Measurements from ENCODE around the gene EIF3A. TPM values are rescaled to one million over a fixed set of nuclear protein-coding genes. Genes with fewer than 3 reads are reported as not detected.

Gene EIF3A
- total and polyA plus RNA-seq, 3 experiments from 2014 or later, result 75.3 to 195 (median 181) TPM

GRCh38 chr10:119045561-119045960 lies 35.1 kb downstream of the EIF3A start:
- H3K27me3 ChIP-seq (ENCODE audit: insufficient read depth, low read length, poor library complexity, severe bottlenecking), result no peaks in the 10 kb centered on the region
- DNase-seq, result no peak
- no peaks in the 10 kb centered on the region for H3K9me3 Mint-ChIP-seq
- H3K4me1 ChIP-seq (ENCODE audit: insufficient read depth, low read length), result no peaks in the 10 kb centered on the region
- no peaks in the 10 kb centered on the region for H3K9me3 ChIP-seq (ENCODE audit: low read length)
- H3K4me3 ChIP-seq (ENCODE audit: low read length), result no peak overlapping the region
- H3K27me3 Mint-ChIP-seq, result no peaks in the 10 kb centered on the region
- H3K4me1 Mint-ChIP-seq, result peaks cover 25 to 49% (median 39%) of the 10 kb centered on the region in 3 donors
- H3K4me3 Mint-ChIP-seq, result no peak overlapping the region
- H3K27ac Mint-ChIP-seq, result no peak overlapping the region
- CTCF ChIA-PET, result no interaction called here
- POLR2A ChIA-PET, result interaction anchor here (0.7 kb wide), 1 partner anchor 1726 kb away, joined by 4 read pairs; no protein-coding TSS in a partner anchor
- H3K27ac ChIP-seq (ENCODE audit: low read depth, low read length), result no peak overlapping the region
- peaks cover 74% of the 10 kb centered on the region for H3K36me3 ChIP-seq (ENCODE audit: insufficient read depth, low read length)
- H3K36me3 Mint-ChIP-seq, result peaks cover 21 to 94% (median 38%) of the 10 kb centered on the region in 3 donors

- Histone ChIP-seq H3K27ac (ENCODE audit: low read depth, low read length) (no peak overlapping the region), H3K27me3 (ENCODE audit: insufficient read depth, low read length, poor library complexity, severe bottlenecking) (no peaks in the 10 kb centered on the region), H3K36me3 (ENCODE audit: insufficient read depth, low read length) (peaks cover 77% of the 10 kb centered on the region), H3K9me3 (ENCODE audit: low read length) (no peaks in the 10 kb centered on the region), H3K4me1 (ENCODE audit: insufficient read depth, low read length) (no peaks in the 10 kb centered on the region), H3K4me3 (ENCODE audit: low read length) (no peak overlapping the region)
- H3K4me3 Mint-ChIP-seq, result peak overlapping the region in 1 of 7 donors; percentile 3
- no peak for DNase-seq
- H3K9me3 Mint-ChIP-seq, result no peaks in the 10 kb centered on the region
- POLR2A ChIA-PET, result no interaction called here
- CTCF ChIA-PET, result no interaction called here
- peaks cover 19 to 39% (median 34%) of the 10 kb centered on the region in 3 donors for H3K4me1 Mint-ChIP-seq
- no peaks in the 10 kb centered on the region for H3K27me3 Mint-ChIP-seq
- peak overlapping the region in 2 of 8 donors; percentile 37 to 83 for H3K27ac Mint-ChIP-seq
- peaks cover 13 to 93% (median 39%) of the 10 kb centered on the region in 3 donors for H3K36me3 Mint-ChIP-seq
These were observed 38.4 kb downstream of the EIF3A start for GRCh38 chr10:119042169-119042568.

GRCh38 chr10:119041326-119041725 lies 39.3 kb downstream of the EIF3A start:
- Histone ChIP-seq H3K27ac (ENCODE audit: low read depth, low read length) (no peak overlapping the region), H3K27me3 (ENCODE audit: insufficient read depth, low read length, poor library complexity, severe bottlenecking) (no peaks in the 10 kb centered on the region), H3K36me3 (ENCODE audit: insufficient read depth, low read length) (peaks cover 78% of the 10 kb centered on the region), H3K4me3 (ENCODE audit: low read length) (no peak overlapping the region), H3K9me3 (ENCODE audit: low read length) (no peaks in the 10 kb centered on the region), H3K4me1 (ENCODE audit: insufficient read depth, low read length) (no peaks in the 10 kb centered on the region)
- H3K36me3 Mint-ChIP-seq, result peaks cover 18 to 91% (median 38%) of the 10 kb centered on the region in 3 donors
- H3K9me3 Mint-ChIP-seq, result no peaks in the 10 kb centered on the region
- H3K4me3 Mint-ChIP-seq, result no peak overlapping the region
- H3K27me3 Mint-ChIP-seq, result no peaks in the 10 kb centered on the region
- ChIA-PET POLR2A (interaction anchor here (0.7 kb wide), 1 partner anchor 13 kb away, joined by 5 read pairs; no protein-coding TSS in a partner anchor), CTCF (no interaction called here)
- peaks cover 17 to 35% (median 32%) of the 10 kb centered on the region in 3 donors for H3K4me1 Mint-ChIP-seq
- DNase-seq, result no peak
- no peak overlapping the region for H3K27ac Mint-ChIP-seq

GRCh38 chr10:119039161-119039560 lies 41.5 kb downstream of the EIF3A start:
- no peaks in the 10 kb centered on the region for H3K4me1 ChIP-seq (ENCODE audit: insufficient read depth, low read length)
- no peaks in the 10 kb centered on the region for H3K27me3 Mint-ChIP-seq
- peaks cover 69% of the 10 kb centered on the region for H3K36me3 ChIP-seq (ENCODE audit: insufficient read depth, low read length)
- H3K27me3 ChIP-seq (ENCODE audit: insufficient read depth, low read length, poor library complexity, severe bottlenecking), result no peaks in the 10 kb centered on the region
- H3K4me3 ChIP-seq (ENCODE audit: low read length), result no peak overlapping the region
- ChIA-PET CTCF (no interaction called here), POLR2A (no interaction called here)
- peaks cover 18 to 87% (median 35%) of the 10 kb centered on the region in 3 donors for H3K36me3 Mint-ChIP-seq
- DNase-seq, result no peak
- no peak overlapping the region for H3K4me3 Mint-ChIP-seq
- no peak overlapping the region for H3K27ac ChIP-seq (ENCODE audit: low read depth, low read length)
- no peaks in the 10 kb centered on the region for H3K9me3 ChIP-seq (ENCODE audit: low read length)
- no peaks in the 10 kb centered on the region for H3K9me3 Mint-ChIP-seq
- H3K4me1 Mint-ChIP-seq, result peaks cover 13 to 25% (median 23%) of the 10 kb centered on the region in 3 donors
- H3K27ac Mint-ChIP-seq, result no peak overlapping the region

GRCh38 chr10:119031496-119032059 lies 49.0 kb downstream of the EIF3A start:
- H3K9me3 ChIP-seq (ENCODE audit: low read length), result no peaks in the 10 kb centered on the region
- H3K4me3 Mint-ChIP-seq, result peak overlapping the region in 5 of 7 donors; percentile 75 to 87 (median 82)
- DNase-seq, result no peak
- no peak overlapping the region for H3K27ac Mint-ChIP-seq
- no peaks in the 10 kb centered on the region for H3K9me3 Mint-ChIP-seq
- ChIA-PET CTCF (interaction anchor here (1.2 kb wide), 1 partner anchor 413 kb away, joined by 3 read pairs; no protein-coding TSS in a partner anchor), POLR2A (no interaction called here)
- peaks cover 9% of the 10 kb centered on the region for H3K36me3 ChIP-seq (ENCODE audit: insufficient read depth, low read length)
- H3K4me3 ChIP-seq (ENCODE audit: low read length), result no peak overlapping the region
- H3K27ac ChIP-seq (ENCODE audit: low read depth, low read length), result no peak overlapping the region
- H3K4me1 Mint-ChIP-seq, result peaks cover 8 to 18% (median 10%) of the 10 kb centered on the region in 3 donors
- H3K27me3 Mint-ChIP-seq, result no peaks in the 10 kb centered on the region
- peaks cover 11% of the 10 kb centered on the region for H3K4me1 ChIP-seq (ENCODE audit: insufficient read depth, low read length)
- H3K27me3 ChIP-seq (ENCODE audit: insufficient read depth, low read length, poor library complexity, severe bottlenecking), result no peaks in the 10 kb centered on the region
- H3K36me3 Mint-ChIP-seq, result peaks cover 0 to 31% (median 9%) of the 10 kb centered on the region in 3 donors

GRCh38 chr10:119030421-119031250 lies 50.0 kb downstream of the EIF3A start:
- H3K36me3 ChIP-seq (ENCODE audit: insufficient read depth, low read length), result peaks cover 9% of the 10 kb centered on the region
- H3K4me1 ChIP-seq (ENCODE audit: insufficient read depth, low read length), result peaks cover 11% of the 10 kb centered on the region
- Mint-ChIP-seq H3K36me3 (peaks cover 0 to 22% (median 8%) of the 10 kb centered on the region in 3 donors), H3K4me3 (peak overlapping the region; percentile 75 to 87 (median 80)), H3K27me3 (no peaks in the 10 kb centered on the region), H3K9me3 (no peaks in the 10 kb centered on the region), H3K4me1 (peaks cover 8 to 18% (median 10%) of the 10 kb centered on the region in 3 donors), H3K27ac (peak overlapping the region in 2 of 8 donors; percentile 11 to 53)
- ChIA-PET CTCF (interaction anchor here (1.3 to 1.5 kb wide), 2 partner anchors 45 to 462 kb away, joined by 3 read pairs; no protein-coding TSS in a partner anchor), POLR2A (interaction anchor here (0.6 to 1.6 kb wide), 3 partner anchors 49 to 276 kb away, joined by 3 to 5 read pairs (median 4); partner anchors contain the start of genes CACUL1 and EIF3A)
- peak; percentile 12 to 69 (median 32) for DNase-seq
- no peaks in the 10 kb centered on the region for H3K27me3 ChIP-seq (ENCODE audit: insufficient read depth, low read length, poor library complexity, severe bottlenecking)
- no peak overlapping the region for H3K4me3 ChIP-seq (ENCODE audit: low read length)
- H3K27ac ChIP-seq (ENCODE audit: low read depth, low read length), result no peak overlapping the region
- no peaks in the 10 kb centered on the region for H3K9me3 ChIP-seq (ENCODE audit: low read length)

GRCh38 chr10:119029613-119030420 lies 50.8 kb downstream of the EIF3A start, which contains the start of gene NANOS1:
TSS of gene NANOS1 (plus strand) at chr10:119029714. CDS start at chr10:119029802, 88 bp downstream.
- peak within 1 kb of the TSS in 4 of 8 donors; percentile 30 to 81 (median 58) for H3K27ac Mint-ChIP-seq
- no peaks in the 10 kb centered on the region for H3K27me3 Mint-ChIP-seq
- CTCF ChIA-PET, result interaction anchor here (1.3 to 1.5 kb wide), 3 partner anchors 46 to 461 kb away, joined by 3 read pairs; no protein-coding TSS in a partner anchor
- H3K4me1 ChIP-seq (ENCODE audit: insufficient read depth, low read length), result peaks cover 11% of the 10 kb centered on the region
- no peaks in the 10 kb centered on the region for H3K9me3 ChIP-seq (ENCODE audit: low read length)
- peaks cover 0 to 21% (median 8%) of the 10 kb centered on the region in 3 donors for H3K36me3 Mint-ChIP-seq
- peaks cover 8 to 18% (median 10%) of the 10 kb centered on the region in 3 donors for H3K4me1 Mint-ChIP-seq
- peak within 1 kb of the TSS; percentile 76 to 92 (median 83) for H3K4me3 Mint-ChIP-seq
- H3K4me3 ChIP-seq (ENCODE audit: low read length), result peak within 1 kb of the TSS; percentile 39
- no peaks in the 10 kb centered on the region for H3K9me3 Mint-ChIP-seq
- POLR2A ChIA-PET, result interaction anchor here (0.6 to 1.6 kb wide), 3 partner anchors 50 to 275 kb away, joined by 3 to 5 read pairs (median 4); partner anchors contain the start of genes CACUL1 and EIF3A
- no peaks in the 10 kb centered on the region for H3K27me3 ChIP-seq (ENCODE audit: insufficient read depth, low read length, poor library complexity, severe bottlenecking)
- no peak within 1 kb of the TSS for H3K27ac ChIP-seq (ENCODE audit: low read depth, low read length)
- peaks cover 8% of the 10 kb centered on the region for H3K36me3 ChIP-seq (ENCODE audit: insufficient read depth, low read length)
- DNase-seq, result peak in 2 of 5 donors; percentile 30 to 51

All from CD8-positive, alpha-beta memory T cell (primary cell).